HG03045 (cell line): ENCODE measurements around the gene LGALSL.
"Not testable (repeated sequence)": the region's sequence is repeated elsewhere in the genome, so short reads cannot be mapped to it uniquely, and the experiment has no call there.

Source experiments
- ATAC-seq: cut with Tn5 transposase; IDR thresholded peaks from one replicate; pipeline ENCODE4 v1.9.1; 2021; ENCODE audit warnings: mild to moderate bottlenecking, moderate library complexity; ENCODE audit not compliant: unreplicated experiment

The LGALSL gene

DNA sequence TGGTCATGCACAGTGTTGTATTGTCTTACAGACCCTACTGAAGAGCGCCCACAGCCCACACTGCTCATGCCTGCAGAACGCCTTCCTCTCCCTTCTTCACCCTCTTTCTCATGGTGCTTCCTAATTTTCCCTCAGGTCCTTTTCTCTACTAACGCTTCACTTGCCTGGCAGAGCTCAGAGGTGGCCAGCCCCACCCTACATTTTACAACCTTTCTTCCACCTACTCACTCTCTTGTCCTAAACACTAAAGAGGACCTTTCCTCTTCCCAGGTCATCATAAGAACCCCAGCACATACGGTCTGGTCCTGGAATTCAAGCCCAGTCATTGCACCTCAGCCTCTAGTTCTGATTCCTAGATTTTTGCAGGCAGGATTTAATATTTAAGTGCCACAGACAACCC, 11.7 kb upstream of the LGALSL start:
- ATAC-seq = no peak

- ATAC-seq = no peak
These were observed 11.0 kb upstream of the LGALSL start for GRCh38 chr2:64442801-64443429.

- not testable (repeated sequence) for ATAC-seq
These were observed 8.0 kb upstream of the LGALSL start for GRCh38 chr2:64445970-64446369.

- ATAC-seq = no peak
These were observed 6.5 kb upstream of the LGALSL start for GRCh38 chr2:64447317-64448040.

GRCh38 chr2:64448041-64448426, 5.9 kb upstream of the LGALSL start:
- ATAC-seq = no peak

GRCh38 chr2:64451051-64451450, 2.9 kb upstream of the LGALSL start:
- no peak for ATAC-seq

DNA sequence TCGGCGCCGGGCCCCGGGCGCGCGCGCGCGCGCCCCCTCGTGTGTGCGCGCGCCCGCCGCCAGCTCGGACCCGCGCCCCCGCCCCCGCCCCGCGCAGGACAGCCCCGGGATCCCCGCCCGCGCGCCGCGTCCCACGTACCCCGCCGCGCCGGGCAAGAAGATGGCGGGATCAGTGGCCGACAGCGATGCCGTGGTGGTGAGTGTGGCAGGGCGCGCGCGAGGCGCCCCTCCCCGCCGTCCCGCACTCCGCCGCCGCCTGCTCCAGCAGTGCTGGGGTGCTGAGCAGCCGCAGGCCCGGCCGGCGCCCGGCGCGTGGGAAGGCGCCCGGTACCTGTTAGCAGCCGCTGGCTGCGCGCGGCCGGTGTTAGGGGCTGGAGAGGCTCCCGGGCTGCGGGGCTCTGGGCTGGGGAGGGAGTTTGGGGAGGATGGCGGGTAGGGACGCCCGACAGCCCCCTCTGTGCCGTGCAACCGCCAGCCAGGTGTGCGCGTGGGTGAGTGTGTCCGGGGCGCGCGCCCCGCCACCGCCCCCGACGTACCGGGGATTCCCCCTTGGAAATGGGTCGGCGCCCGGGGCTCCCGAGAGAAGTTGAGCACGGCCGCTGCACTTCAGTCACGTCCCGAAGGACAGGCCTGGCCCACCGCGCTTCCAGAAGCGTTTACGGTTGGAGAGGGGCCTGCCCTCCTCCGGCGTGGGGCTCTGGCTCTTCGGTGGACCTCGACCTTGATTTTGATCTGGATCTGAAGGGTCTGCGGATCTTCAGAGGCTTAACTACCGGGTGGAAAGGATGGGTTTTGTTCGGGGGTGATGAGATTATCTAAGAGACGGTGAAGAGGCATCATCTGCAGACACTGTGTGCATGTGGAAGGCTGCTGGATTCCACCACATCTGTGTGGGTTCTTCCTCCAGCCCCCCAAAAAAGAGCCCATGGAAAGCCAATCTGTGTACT, 697 bp downstream of the LGALSL start:
- peak; percentile 66 for ATAC-seq

DNA sequence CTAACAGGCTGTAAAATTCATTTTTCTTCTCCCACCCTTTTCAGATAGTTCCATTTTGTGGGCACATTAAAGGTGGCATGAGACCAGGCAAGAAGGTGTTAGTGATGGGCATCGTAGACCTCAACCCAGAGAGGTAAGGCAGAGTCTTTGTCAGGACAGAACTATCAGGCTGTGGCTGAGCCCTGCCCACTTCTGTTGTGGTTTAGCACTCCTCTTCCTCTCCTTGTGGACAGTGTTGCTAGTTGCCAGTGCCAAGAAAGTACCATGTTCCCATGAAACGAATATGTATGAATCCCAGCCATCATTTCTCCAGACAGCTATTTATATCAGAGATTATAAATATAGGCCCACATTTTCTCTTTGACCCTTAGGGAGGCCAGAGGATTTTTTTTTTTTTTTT, 1.6 kb downstream of the LGALSL start:
- no peak for ATAC-seq

DNA sequence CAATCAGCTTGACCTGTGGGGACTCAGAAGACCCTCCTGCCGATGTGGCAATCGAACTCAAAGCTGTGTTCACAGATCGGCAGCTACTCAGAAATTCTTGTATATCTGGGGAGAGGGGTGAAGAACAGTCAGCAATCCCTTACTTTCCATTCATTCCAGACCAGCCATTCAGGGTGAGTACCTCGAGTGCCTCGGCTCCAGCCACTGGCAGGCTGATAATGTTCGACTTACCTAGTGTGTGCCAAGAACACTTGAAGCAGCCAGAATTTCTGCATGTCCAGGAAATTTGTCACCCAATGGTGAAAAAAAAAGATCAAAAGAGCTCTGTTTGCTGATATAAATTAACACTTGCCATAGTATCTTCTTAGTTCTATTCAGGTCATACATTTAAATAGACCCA, 2.3 kb downstream of the LGALSL start:
- ATAC-seq = no peak

DNA sequence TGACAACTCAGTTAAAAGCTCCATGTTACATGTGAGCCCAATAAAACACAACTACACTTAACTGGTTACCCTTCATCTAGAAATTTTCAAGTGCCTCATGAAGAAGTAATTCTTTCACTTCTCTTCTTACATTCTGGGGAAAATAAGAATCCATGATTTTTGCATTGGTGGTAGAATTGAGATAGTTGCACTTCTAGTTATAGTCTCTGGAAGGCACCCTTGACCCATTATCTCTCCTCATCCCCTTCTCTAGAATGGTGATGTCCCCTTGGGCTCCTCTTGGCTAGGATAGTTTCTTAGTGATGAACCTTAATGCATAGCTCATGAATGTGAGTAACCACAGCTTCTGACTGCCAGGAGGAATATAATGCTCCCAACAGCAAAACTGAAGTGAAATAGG, 3.6 kb downstream of the LGALSL start:
- no peak for ATAC-seq

DNA sequence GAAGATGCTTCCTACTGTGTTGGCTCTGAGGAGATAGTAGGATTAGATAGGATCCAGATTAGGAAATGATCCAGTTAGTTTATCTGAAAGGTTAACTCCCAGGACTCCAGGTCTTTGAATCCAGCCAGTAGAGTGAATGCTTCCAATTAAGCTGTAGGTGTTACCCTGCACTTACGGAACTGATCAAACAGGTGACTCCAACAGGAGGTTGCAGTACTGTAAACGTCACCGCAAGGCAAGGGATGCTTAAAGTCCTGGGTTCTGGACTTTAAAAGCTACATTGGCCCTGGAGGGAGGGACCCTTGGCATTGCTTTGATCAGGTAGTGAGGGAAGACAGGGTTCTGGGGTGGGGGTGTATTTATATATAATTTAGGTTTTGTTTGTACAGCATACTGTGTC, 5.6 kb downstream of the LGALSL start:
- ATAC-seq = no peak

DNA sequence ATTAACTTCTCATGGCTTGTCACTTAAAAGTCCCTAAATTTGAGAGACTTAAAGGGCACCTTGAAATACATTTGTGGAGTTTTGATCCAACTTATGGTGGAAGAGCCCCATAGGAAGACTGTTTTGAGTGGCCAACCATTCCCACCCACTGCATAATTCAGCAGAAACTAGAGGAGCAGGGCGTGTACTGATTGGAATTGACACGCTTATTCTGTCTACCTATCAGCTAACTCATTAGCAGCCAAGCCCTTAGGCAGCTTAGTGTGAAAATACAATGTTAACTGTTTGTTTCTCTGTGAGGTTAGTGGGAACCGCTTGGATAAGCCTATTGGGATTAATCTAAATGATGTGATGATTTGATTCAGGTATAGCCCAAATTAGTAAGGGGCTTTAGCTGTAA, 6.4 kb downstream of the LGALSL start:
- ATAC-seq = no peak

DNA sequence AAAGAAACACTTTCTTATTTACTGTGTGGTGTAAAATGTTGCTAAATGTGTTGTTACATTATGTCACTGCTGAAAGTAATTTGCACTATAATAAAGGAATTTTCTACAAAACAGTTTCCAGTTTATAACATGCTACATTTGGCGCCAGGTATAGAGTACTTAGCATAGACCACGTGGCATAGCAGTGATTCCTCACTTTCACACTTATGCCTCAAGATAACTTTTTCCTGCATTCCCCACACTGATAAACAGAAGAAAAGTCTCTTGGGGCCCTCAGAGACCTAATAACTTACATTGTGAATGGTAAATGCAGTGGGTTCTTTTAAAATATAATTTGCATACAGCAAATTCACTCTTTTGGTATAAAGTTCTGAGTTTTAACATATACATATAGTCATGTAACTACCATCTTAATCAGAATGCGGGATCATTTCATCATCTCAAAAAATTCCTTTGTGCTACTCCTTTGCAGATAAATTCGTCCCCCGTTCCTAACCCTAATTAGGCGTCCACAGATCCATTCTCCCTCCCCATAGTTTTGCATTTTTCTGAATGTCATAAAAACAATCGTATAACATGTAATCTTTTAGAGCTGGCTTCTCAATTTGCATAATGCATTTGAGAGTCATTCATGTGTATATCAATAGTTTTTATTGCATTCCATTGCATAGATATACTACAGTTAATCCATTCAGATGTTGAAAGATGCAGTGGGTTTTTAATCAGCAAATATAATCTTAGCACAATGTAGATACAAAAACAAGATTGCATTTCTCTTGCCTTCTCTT, 7.5 kb downstream of the LGALSL start:
- ATAC-seq = no peak

GRCh38 chr2:64462171-64462570, 8.2 kb downstream of the LGALSL start:
- ATAC-seq = no peak

GRCh38 chr2:64462940-64463700, 9.2 kb downstream of the LGALSL start:
- no peak for ATAC-seq

- no peak for ATAC-seq
These were observed 9.8 kb downstream of the LGALSL start for GRCh38 chr2:64463781-64464180.

DNA sequence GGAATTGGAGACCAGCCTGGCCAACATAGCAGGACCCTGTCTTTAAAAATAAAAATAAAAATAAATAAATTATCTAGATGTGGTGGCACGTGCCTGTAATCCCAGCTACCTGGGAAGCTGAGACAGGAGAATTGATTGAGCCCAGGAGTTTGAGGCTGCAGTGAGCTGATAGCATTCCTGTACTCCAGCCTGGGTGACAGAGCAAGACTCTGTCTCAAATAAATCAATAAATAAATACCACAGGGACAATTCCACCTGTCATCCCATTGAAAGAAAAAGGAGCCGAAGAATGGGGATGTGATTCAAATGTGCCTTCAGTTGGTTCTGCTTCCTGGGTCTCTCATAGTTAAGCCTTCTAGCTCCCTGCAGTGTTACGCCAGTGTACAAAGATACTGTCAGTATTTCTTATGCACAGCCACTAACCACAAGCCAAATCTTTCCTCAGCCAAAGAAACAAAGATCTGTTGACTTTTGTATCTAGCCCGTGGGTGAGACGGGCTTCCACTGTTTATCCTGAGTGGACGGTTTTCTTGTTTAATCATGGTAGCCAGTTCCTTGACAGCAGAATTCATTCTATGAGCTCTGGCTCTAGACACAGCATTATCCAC, 12.6 kb downstream of the LGALSL start:
- ATAC-seq = no peak

GRCh38 chr2:64467096-64467843, 13.3 kb downstream of the LGALSL start:
- no peak for ATAC-seq

GRCh38 chr2:64469261-64469660, 15.3 kb downstream of the LGALSL start:
- no peak for ATAC-seq
